AML-193 (cell line): ENCODE data around the gene IDH3A.

Experiments
- DNase-seq, 2 experiments: peaks; one replicate each; lab custom pipeline; 2025; lab: John Stamatoyannopoulos, UW

The IDH3A gene

GRCh38 chr15:78149068-78149804 is at the start of gene IDH3A:
Gene IDH3A (plus strand): TSS chr15:78149362. CDS start chr15:78149404, 42 bp downstream.
- DNase-seq, result peak; percentile 88 to 93

- DNase-seq, result no peak
Measured at GRCh38 chr15:78100886-78101285, 48.3 kb upstream of the IDH3A start.

GRCh38 chr15:78101423-78102105 is 47.6 kb upstream of the IDH3A start:
- no peak for DNase-seq

GRCh38 chr15:78102211-78102610 is 47.0 kb upstream of the IDH3A start:
- DNase-seq, result no peak

- DNase-seq, result no peak
Measured at GRCh38 chr15:78102741-78103140, 46.4 kb upstream of the IDH3A start.

- peak; percentile 62 to 72 for DNase-seq
Measured at GRCh38 chr15:78103406-78104118, 45.6 kb upstream of the IDH3A start.

- no peak for DNase-seq
Measured at GRCh38 chr15:78104119-78104479, 45.1 kb upstream of the IDH3A start.

GRCh38 chr15:78104566-78105475 is 44.3 kb upstream of the IDH3A start:
- no peak for DNase-seq

GRCh38 chr15:78105476-78106241 is 43.5 kb upstream of the IDH3A start:
- no peak for DNase-seq

- DNase-seq, result no peak
Measured at GRCh38 chr15:78107471-78107870, 41.7 kb upstream of the IDH3A start.

- peak; percentile 83 to 90 for DNase-seq
Measured at GRCh38 chr15:78108300-78109084, 40.7 kb upstream of the IDH3A start.

GRCh38 chr15:78109156-78109555 is 40.0 kb upstream of the IDH3A start:
- no peak for DNase-seq

GRCh38 chr15:78110096-78110495 is 39.1 kb upstream of the IDH3A start:
- no peak for DNase-seq

GRCh38 chr15:78110916-78111475 is 38.2 kb upstream of the IDH3A start:
- no peak for DNase-seq

- no peak for DNase-seq
Measured at GRCh38 chr15:78111788-78112187, 37.4 kb upstream of the IDH3A start.

GRCh38 chr15:78112551-78112950 is 36.6 kb upstream of the IDH3A start:
- no peak for DNase-seq

- no peak for DNase-seq
Measured at GRCh38 chr15:78120523-78120922, 28.6 kb upstream of the IDH3A start.

- no peak for DNase-seq
Measured at GRCh38 chr15:78125267-78125666, 23.9 kb upstream of the IDH3A start.

GRCh38 chr15:78127882-78128281 is 21.3 kb upstream of the IDH3A start:
- no peak for DNase-seq
